Measurements from ENCODE around the gene VPS52. TPM values are rescaled to one million over a fixed set of nuclear protein-coding genes. Genes with fewer than 3 reads are reported as not detected.

Gene VPS52
- polyA plus RNA-seq, 1 donor from 2014 or later: 29.1 TPM

- Histone ChIP-seq H3K9me2 (ENCODE audit: insufficient read depth, low read length) (no peaks in the 10 kb centered on the region), H3K4me3 (ENCODE audit: low read length) (no peak overlapping the region), H4K20me1 (ENCODE audit: insufficient read depth) (no peaks in the 10 kb centered on the region), H3K27ac (ENCODE audit: low read length) (no peak overlapping the region), H3K36me3 (ENCODE audit: insufficient read depth, low read length) (peaks cover 4% of the 10 kb centered on the region), H3F3A (ENCODE audit: insufficient read depth, low read length, poor library complexity, severe bottlenecking) (peaks cover 6% of the 10 kb centered on the region), H3K9ac (ENCODE audit: low read length) (no peak overlapping the region), H3K79me2 (replicated peaks; ENCODE audit: insufficient read depth, low read length) (peaks cover 6% of the 10 kb centered on the region), H3K9me3 (ENCODE audit: low read length) (no peaks in the 10 kb centered on the region), H2AFZ (ENCODE audit: low read depth, low read length) (no peak overlapping the region), H3K4me2 (ENCODE audit: low read length) (no peak overlapping the region), H3K27me3 (ENCODE audit: insufficient read depth, low read depth, low read length) (peaks cover 25% of the 10 kb centered on the region)
- TF ChIP-seq, protein P1, sequence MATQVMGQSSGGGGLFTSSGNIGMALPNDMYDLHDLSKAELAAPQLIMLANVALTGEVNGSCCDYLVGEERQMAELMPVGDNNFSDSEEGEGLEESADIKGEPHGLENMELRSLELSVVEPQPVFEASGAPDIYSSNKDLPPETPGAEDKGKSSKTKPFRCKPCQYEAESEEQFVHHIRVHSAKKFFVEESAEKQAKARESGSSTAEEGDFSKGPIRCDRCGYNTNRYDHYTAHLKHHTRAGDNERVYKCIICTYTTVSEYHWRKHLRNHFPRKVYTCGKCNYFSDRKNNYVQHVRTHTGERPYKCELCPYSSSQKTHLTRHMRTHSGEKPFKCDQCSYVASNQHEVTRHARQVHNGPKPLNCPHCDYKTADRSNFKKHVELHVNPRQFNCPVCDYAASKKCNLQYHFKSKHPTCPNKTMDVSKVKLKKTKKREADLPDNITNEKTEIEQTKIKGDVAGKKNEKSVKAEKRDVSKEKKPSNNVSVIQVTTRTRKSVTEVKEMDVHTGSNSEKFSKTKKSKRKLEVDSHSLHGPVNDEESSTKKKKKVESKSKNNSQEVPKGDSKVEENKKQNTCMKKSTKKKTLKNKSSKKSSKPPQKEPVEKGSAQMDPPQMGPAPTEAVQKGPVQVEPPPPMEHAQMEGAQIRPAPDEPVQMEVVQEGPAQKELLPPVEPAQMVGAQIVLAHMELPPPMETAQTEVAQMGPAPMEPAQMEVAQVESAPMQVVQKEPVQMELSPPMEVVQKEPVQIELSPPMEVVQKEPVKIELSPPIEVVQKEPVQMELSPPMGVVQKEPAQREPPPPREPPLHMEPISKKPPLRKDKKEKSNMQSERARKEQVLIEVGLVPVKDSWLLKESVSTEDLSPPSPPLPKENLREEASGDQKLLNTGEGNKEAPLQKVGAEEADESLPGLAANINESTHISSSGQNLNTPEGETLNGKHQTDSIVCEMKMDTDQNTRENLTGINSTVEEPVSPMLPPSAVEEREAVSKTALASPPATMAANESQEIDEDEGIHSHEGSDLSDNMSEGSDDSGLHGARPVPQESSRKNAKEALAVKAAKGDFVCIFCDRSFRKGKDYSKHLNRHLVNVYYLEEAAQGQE (IDR thresholded peaks at IDR 0.05; ENCODE audit: borderline replicate concordance): no peak
- no peak for TF ChIP-seq MXI1 (conservative IDR thresholded peaks at IDR 0.05; ENCODE audit: poor library complexity, severe bottlenecking)
- TF ChIP-seq EZH2 (IDR thresholded peaks at IDR 0.05; ENCODE audit: borderline replicate concordance, insufficient read depth, low read length, poor library complexity, severe bottlenecking): no peak
- no peak for TF ChIP-seq POLR2AphosphoS5 (IDR thresholded peaks at IDR 0.05)
- no peak for TF ChIP-seq RAD21 (conservative IDR thresholded peaks at IDR 0.05)
These were observed 44.3 kb upstream of the VPS52 start for GRCh38 chr6:33315793-33316602.

DNA sequence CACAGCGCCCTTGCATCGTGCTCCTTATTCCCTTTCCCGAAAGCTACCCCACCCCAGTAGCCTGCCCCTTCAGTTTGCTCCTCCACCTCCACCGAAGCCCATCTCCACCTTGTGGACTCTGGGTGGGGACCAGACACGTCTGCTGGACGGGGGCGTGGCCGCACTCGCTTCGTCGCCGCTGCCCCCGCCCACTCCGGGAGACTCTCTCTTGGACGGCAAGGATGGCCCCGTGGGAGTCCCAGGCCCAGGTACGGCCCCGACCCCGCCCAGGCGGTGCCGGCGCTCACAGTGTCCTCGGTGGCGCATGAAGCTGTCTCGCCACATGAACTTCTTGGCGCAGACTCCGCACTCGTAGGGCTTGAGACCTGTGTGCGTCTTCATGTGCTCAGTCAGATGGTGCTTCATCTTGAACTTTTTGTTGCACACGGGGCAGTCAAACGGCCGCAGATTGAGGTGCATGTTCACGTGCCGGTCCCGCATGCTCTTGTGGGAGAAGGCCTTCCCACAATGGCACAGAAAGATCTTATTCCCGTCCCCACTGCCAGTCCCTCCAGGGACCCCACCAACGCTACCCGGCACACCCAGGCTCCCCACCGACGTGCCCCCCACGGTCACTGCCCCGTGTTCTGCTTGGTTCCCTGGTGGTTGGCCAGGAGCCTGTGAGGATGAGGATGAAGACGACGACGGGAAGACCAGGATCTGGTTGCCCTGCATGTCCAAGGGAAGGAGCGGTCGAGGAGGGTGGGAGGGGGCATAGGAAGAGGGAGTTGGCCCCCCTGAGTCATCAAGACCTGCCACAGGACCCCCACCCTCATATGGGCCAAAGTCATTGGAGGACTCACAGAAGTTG, 43.5 kb upstream of the VPS52 start:
- Histone ChIP-seq H3K36me3 (ENCODE audit: insufficient read depth, low read length) (peaks cover 4% of the 10 kb centered on the region), H3K4me2 (ENCODE audit: low read length) (no peak overlapping the region), H3K27me3 (ENCODE audit: insufficient read depth, low read depth, low read length) (peaks cover 25% of the 10 kb centered on the region), H3K4me3 (ENCODE audit: low read length) (no peak overlapping the region), H2AFZ (ENCODE audit: low read depth, low read length) (no peak overlapping the region), H3K9ac (ENCODE audit: low read length) (no peak overlapping the region), H4K20me1 (ENCODE audit: insufficient read depth) (no peaks in the 10 kb centered on the region), H3K9me3 (ENCODE audit: low read length) (no peaks in the 10 kb centered on the region), H3K27ac (ENCODE audit: low read length) (no peak overlapping the region), H3K9me2 (ENCODE audit: insufficient read depth, low read length) (no peaks in the 10 kb centered on the region), H3F3A (ENCODE audit: insufficient read depth, low read length, poor library complexity, severe bottlenecking) (peaks cover 6% of the 10 kb centered on the region), H3K79me2 (replicated peaks; ENCODE audit: insufficient read depth, low read length) (peaks cover 3% of the 10 kb centered on the region)
- TF ChIP-seq POLR2AphosphoS5 (IDR thresholded peaks at IDR 0.05): no peak
- no peak for TF ChIP-seq SMC3 (conservative IDR thresholded peaks at IDR 0.05; ENCODE audit: poor library complexity)
- no peak for TF ChIP-seq EP300 (conservative IDR thresholded peaks at IDR 0.05; ENCODE audit: poor library complexity, severe bottlenecking)
- TF ChIP-seq, protein P2, sequence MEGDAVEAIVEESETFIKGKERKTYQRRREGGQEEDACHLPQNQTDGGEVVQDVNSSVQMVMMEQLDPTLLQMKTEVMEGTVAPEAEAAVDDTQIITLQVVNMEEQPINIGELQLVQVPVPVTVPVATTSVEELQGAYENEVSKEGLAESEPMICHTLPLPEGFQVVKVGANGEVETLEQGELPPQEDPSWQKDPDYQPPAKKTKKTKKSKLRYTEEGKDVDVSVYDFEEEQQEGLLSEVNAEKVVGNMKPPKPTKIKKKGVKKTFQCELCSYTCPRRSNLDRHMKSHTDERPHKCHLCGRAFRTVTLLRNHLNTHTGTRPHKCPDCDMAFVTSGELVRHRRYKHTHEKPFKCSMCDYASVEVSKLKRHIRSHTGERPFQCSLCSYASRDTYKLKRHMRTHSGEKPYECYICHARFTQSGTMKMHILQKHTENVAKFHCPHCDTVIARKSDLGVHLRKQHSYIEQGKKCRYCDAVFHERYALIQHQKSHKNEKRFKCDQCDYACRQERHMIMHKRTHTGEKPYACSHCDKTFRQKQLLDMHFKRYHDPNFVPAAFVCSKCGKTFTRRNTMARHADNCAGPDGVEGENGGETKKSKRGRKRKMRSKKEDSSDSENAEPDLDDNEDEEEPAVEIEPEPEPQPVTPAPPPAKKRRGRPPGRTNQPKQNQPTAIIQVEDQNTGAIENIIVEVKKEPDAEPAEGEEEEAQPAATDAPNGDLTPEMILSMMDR (IDR thresholded peaks at IDR 0.05; ENCODE audit: poor library complexity, severe bottlenecking): no peak
- TF ChIP-seq MXI1 (conservative IDR thresholded peaks at IDR 0.05; ENCODE audit: poor library complexity, severe bottlenecking): no peak
- TF ChIP-seq, protein P1 (IDR thresholded peaks at IDR 0.05; ENCODE audit: borderline replicate concordance): no peak
- no peak for TF ChIP-seq TAF1 (IDR thresholded peaks at IDR 0.05; ENCODE audit: low read depth)
- TF ChIP-seq EZH2 (IDR thresholded peaks at IDR 0.05; ENCODE audit: borderline replicate concordance, insufficient read depth, low read length, poor library complexity, severe bottlenecking): no peak
- TF ChIP-seq RAD21 (conservative IDR thresholded peaks at IDR 0.05): no peak

All from neural cell (in vitro differentiated cells).